ENCODE measurements around the gene PTCHD1. TPM values are rescaled to one million over a fixed set of nuclear protein-coding genes. Genes with fewer than 3 reads are reported as not detected.
A peak's percentile ranks its signal among the peaks of the same experiment; 100 is the strongest.

The PTCHD1 gene
- polyA plus RNA-seq, 2 donors: 0.08 to 0.16 TPM

- WGBS, 2 donors: 48% methylated on average over 11 of the region's 11 CpGs
- Histone ChIP-seq H3K9me3 (ENCODE audit: control insufficient read depth in 2 of 2, insufficient read depth in 1 of 2, low read depth in 1 of 2, low read length in 1 of 2) (no peaks in the 10 kb centered on the region), H3K27me3 (ENCODE audit: control insufficient read depth in 1 of 2, insufficient read depth in 2 of 2, low read length in 2 of 2) (no peaks in the 10 kb centered on the region), H3K27ac (ENCODE audit: low read depth in 2 of 2, low read length in 1 of 2) (no peak overlapping the region), H3K4me1 (ENCODE audit: control insufficient read depth in 2 of 2, insufficient read depth in 2 of 2, low read length in 1 of 2) (no peaks in the 10 kb centered on the region), H3K36me3 (ENCODE audit: control insufficient read depth in 2 of 2, insufficient read depth in 2 of 2, low read length in 1 of 2) (no peaks in the 10 kb centered on the region), H3K4me3 (ENCODE audit: low read depth in 1 of 2, low read length in 2 of 2) (no peak overlapping the region)
Measured at GRCh38 chrX:23317799-23318724, 16.6 kb upstream of the PTCHD1 start.

GRCh38 chrX:23327104-23327503 lies 7.5 kb upstream of the PTCHD1 start:
- no peaks in the 10 kb centered on the region for H3K36me3 ChIP-seq (ENCODE audit: control insufficient read depth in 2 of 2, insufficient read depth in 2 of 2, low read length in 1 of 2)
- 67 to 77% methylated on average over 2 of the region's 2 CpGs for WGBS, 2 donors
- H3K27me3 ChIP-seq (ENCODE audit: control insufficient read depth in 1 of 2, insufficient read depth in 2 of 2, low read length in 2 of 2): peaks cover 0 to 6% of the 10 kb centered on the region in 2 donors
- no peaks in the 10 kb centered on the region for H3K9me3 ChIP-seq (ENCODE audit: control insufficient read depth in 2 of 2, insufficient read depth in 1 of 2, low read depth in 1 of 2, low read length in 1 of 2)
- H3K4me1 ChIP-seq (ENCODE audit: control insufficient read depth in 2 of 2, insufficient read depth in 2 of 2, low read length in 1 of 2): no peaks in the 10 kb centered on the region
- no peak overlapping the region for H3K4me3 ChIP-seq (ENCODE audit: low read depth in 1 of 2, low read length in 2 of 2)
- H3K27ac ChIP-seq (ENCODE audit: low read depth in 2 of 2, low read length in 1 of 2): no peak overlapping the region

GRCh38 chrX:23331701-23332100 lies 2.9 kb upstream of the PTCHD1 start:
- Histone ChIP-seq H3K9me3 (ENCODE audit: control insufficient read depth in 2 of 2, insufficient read depth in 1 of 2, low read depth in 1 of 2, low read length in 1 of 2) (peaks cover 0 to 8% of the 10 kb centered on the region in 2 donors), H3K4me3 (ENCODE audit: low read depth in 1 of 2, low read length in 2 of 2) (no peak overlapping the region), H3K27me3 (ENCODE audit: control insufficient read depth in 1 of 2, insufficient read depth in 2 of 2, low read length in 2 of 2) (peaks cover 4 to 9% of the 10 kb centered on the region in 2 donors), H3K36me3 (ENCODE audit: control insufficient read depth in 2 of 2, insufficient read depth in 2 of 2, low read length in 1 of 2) (no peaks in the 10 kb centered on the region), H3K27ac (ENCODE audit: low read depth in 2 of 2, low read length in 1 of 2) (no peak overlapping the region), H3K4me1 (ENCODE audit: control insufficient read depth in 2 of 2, insufficient read depth in 2 of 2, low read length in 1 of 2) (peaks cover 0 to 5% of the 10 kb centered on the region in 2 donors)
- 25 to 38% methylated on average over 11 of the region's 11 CpGs for WGBS, 2 donors

GRCh38 chrX:23332101-23332887 lies 2.4 kb upstream of the PTCHD1 start:
- H3K36me3 ChIP-seq (ENCODE audit: control insufficient read depth in 2 of 2, insufficient read depth in 2 of 2, low read length in 1 of 2): no peaks in the 10 kb centered on the region
- H3K4me3 ChIP-seq (ENCODE audit: low read depth in 1 of 2, low read length in 2 of 2): no peak overlapping the region
- peaks cover 0 to 5% of the 10 kb centered on the region in 2 donors for H3K4me1 ChIP-seq (ENCODE audit: control insufficient read depth in 2 of 2, insufficient read depth in 2 of 2, low read length in 1 of 2)
- H3K27ac ChIP-seq (ENCODE audit: low read depth in 2 of 2, low read length in 1 of 2): no peak overlapping the region
- peaks cover 4 to 9% of the 10 kb centered on the region in 2 donors for H3K27me3 ChIP-seq (ENCODE audit: control insufficient read depth in 1 of 2, insufficient read depth in 2 of 2, low read length in 2 of 2)
- H3K9me3 ChIP-seq (ENCODE audit: control insufficient read depth in 2 of 2, insufficient read depth in 1 of 2, low read depth in 1 of 2, low read length in 1 of 2): peaks cover 0 to 8% of the 10 kb centered on the region in 2 donors
- WGBS, 2 donors: 2 to 25% methylated on average over 42 of the region's 42 CpGs

- 2 to 32% methylated on average over 69 to 75 of the region's 75 CpGs for WGBS, 2 donors
- Histone ChIP-seq H3K27ac (ENCODE audit: low read depth in 2 of 2, low read length in 1 of 2) (no peak overlapping the region), H3K36me3 (ENCODE audit: control insufficient read depth in 2 of 2, insufficient read depth in 2 of 2, low read length in 1 of 2) (no peaks in the 10 kb centered on the region), H3K4me3 (ENCODE audit: low read depth in 1 of 2, low read length in 2 of 2) (no peak overlapping the region), H3K9me3 (ENCODE audit: control insufficient read depth in 2 of 2, insufficient read depth in 1 of 2, low read depth in 1 of 2, low read length in 1 of 2) (peaks cover 0 to 8% of the 10 kb centered on the region in 2 donors), H3K4me1 (ENCODE audit: control insufficient read depth in 2 of 2, insufficient read depth in 2 of 2, low read length in 1 of 2) (peaks cover 0 to 5% of the 10 kb centered on the region in 2 donors), H3K27me3 (ENCODE audit: control insufficient read depth in 1 of 2, insufficient read depth in 2 of 2, low read length in 2 of 2) (peaks cover 4 to 9% of the 10 kb centered on the region in 2 donors)
Measured at GRCh38 chrX:23332888-23333821, 1.5 kb upstream of the PTCHD1 start.

GRCh38 chrX:23333842-23334520 lies 668 bp upstream of the PTCHD1 start:
- peaks cover 0 to 8% of the 10 kb centered on the region in 2 donors for H3K9me3 ChIP-seq (ENCODE audit: control insufficient read depth in 2 of 2, insufficient read depth in 1 of 2, low read depth in 1 of 2, low read length in 1 of 2)
- peaks cover 0 to 5% of the 10 kb centered on the region in 2 donors for H3K4me1 ChIP-seq (ENCODE audit: control insufficient read depth in 2 of 2, insufficient read depth in 2 of 2, low read length in 1 of 2)
- H3K36me3 ChIP-seq (ENCODE audit: control insufficient read depth in 2 of 2, insufficient read depth in 2 of 2, low read length in 1 of 2): no peaks in the 10 kb centered on the region
- 0 to 30% methylated on average over 47 to 54 of the region's 54 CpGs for WGBS, 2 donors
- H3K27me3 ChIP-seq (ENCODE audit: control insufficient read depth in 1 of 2, insufficient read depth in 2 of 2, low read length in 2 of 2): peaks cover 4 to 6% of the 10 kb centered on the region in 2 donors
- no peak overlapping the region for H3K27ac ChIP-seq (ENCODE audit: low read depth in 2 of 2, low read length in 1 of 2)
- peak overlapping the region; percentile 26 to 35 for H3K4me3 ChIP-seq (ENCODE audit: low read depth in 1 of 2, low read length in 2 of 2)

GRCh38 chrX:23334521-23334847 lies 165 bp upstream of the PTCHD1 start:
- peak overlapping the region; percentile 26 to 35 for H3K4me3 ChIP-seq (ENCODE audit: low read depth in 1 of 2, low read length in 2 of 2)
- H3K27ac ChIP-seq (ENCODE audit: low read depth in 2 of 2, low read length in 1 of 2): no peak overlapping the region
- H3K4me1 ChIP-seq (ENCODE audit: control insufficient read depth in 2 of 2, insufficient read depth in 2 of 2, low read length in 1 of 2): peaks cover 0 to 5% of the 10 kb centered on the region in 2 donors
- H3K36me3 ChIP-seq (ENCODE audit: control insufficient read depth in 2 of 2, insufficient read depth in 2 of 2, low read length in 1 of 2): no peaks in the 10 kb centered on the region
- WGBS, 2 donors: 1 to 26% methylated on average over 13 to 61 of the region's 63 CpGs
- peaks cover 4 to 6% of the 10 kb centered on the region in 2 donors for H3K27me3 ChIP-seq (ENCODE audit: control insufficient read depth in 1 of 2, insufficient read depth in 2 of 2, low read length in 2 of 2)
- peaks cover 0 to 8% of the 10 kb centered on the region in 2 donors for H3K9me3 ChIP-seq (ENCODE audit: control insufficient read depth in 2 of 2, insufficient read depth in 1 of 2, low read depth in 1 of 2, low read length in 1 of 2)

- H3K36me3 ChIP-seq (ENCODE audit: control insufficient read depth in 2 of 2, insufficient read depth in 2 of 2, low read length in 1 of 2): no peaks in the 10 kb centered on the region
- peaks cover 0 to 4% of the 10 kb centered on the region in 2 donors for H3K27me3 ChIP-seq (ENCODE audit: control insufficient read depth in 1 of 2, insufficient read depth in 2 of 2, low read length in 2 of 2)
- peaks cover 0 to 2% of the 10 kb centered on the region in 2 donors for H3K4me1 ChIP-seq (ENCODE audit: control insufficient read depth in 2 of 2, insufficient read depth in 2 of 2, low read length in 1 of 2)
- WGBS, 2 donors: 80 to 96% methylated on average over 4 of the region's 4 CpGs
- H3K4me3 ChIP-seq (ENCODE audit: low read depth in 1 of 2, low read length in 2 of 2): no peak overlapping the region
- no peak overlapping the region for H3K27ac ChIP-seq (ENCODE audit: low read depth in 2 of 2, low read length in 1 of 2)
- H3K9me3 ChIP-seq (ENCODE audit: control insufficient read depth in 2 of 2, insufficient read depth in 1 of 2, low read depth in 1 of 2, low read length in 1 of 2): peaks cover 0 to 4% of the 10 kb centered on the region in 2 donors
Measured at GRCh38 chrX:23338334-23338733, 3.7 kb downstream of the PTCHD1 start.
